Stomach (tissue), 9 donors: ENCODE measurements around the gene TSPAN11. TPM values are rescaled to one million over a fixed set of nuclear protein-coding genes. Genes with fewer than 3 reads are reported as not detected.

Source experiments
- DNase-seq, 2 donors: peaks; one replicate each; pipeline versions ENCODE4 v3.0.0 to v3.0.0-alpha.2; 2013 to 2019
- H3K27ac ChIP-seq, 5 donors: fragments of 200-600 bp in 4 of 5; sonication (generic) in 4 of 5; one replicate each; pipeline ENCODE4 v1.5.1; 2013 to 2019; ENCODE audit warnings: mild to moderate bottlenecking in 1 of 5, moderate library complexity in 1 of 5
- H3K27me3 ChIP-seq, 3 donors: fragments of 200-600 bp; sonication (generic); one replicate each; pipeline ENCODE4 v1.5.1; 2017 to 2019; ENCODE audit warnings: mixed run types in 1 of 3
- H3K36me3 ChIP-seq, 4 donors: fragments of 200-600 bp; sonication (generic); 1 replicate in 3 of 4; 2 replicates in 1 of 4; pipeline ENCODE4 v1.5.1; 2016 to 2019
- H3K4me1 ChIP-seq, 4 donors: fragments of 200-600 bp; sonication (generic); one replicate each; pipeline ENCODE4 v1.5.1; 2016 to 2019
- H3K4me3 ChIP-seq, 4 donors: fragments of 200-600 bp; sonication (generic) in 3 of 4; one replicate each; pipeline ENCODE4 v1.5.1; 2016 to 2019; ENCODE audit warnings: mild to moderate bottlenecking in 1 of 4
- H3K9me3 ChIP-seq, 4 donors: fragments of 200-600 bp; sonication (generic); one replicate each; pipeline ENCODE4 v1.5.1; 2016 to 2019
- EP300 ChIP-seq: sonication (generic); formaldehyde crosslinking; IDR thresholded peaks from one replicate; pipeline ENCODE4 v1.6.1; 2017; ENCODE audit warnings: antibody characterized with exemption
- POLR2A ChIP-seq, 4 donors: fragments of 450-650 bp; IDR thresholded peaks; one replicate each; pipeline ENCODE4 v1.6.1; 2016; ENCODE audit warnings: antibody characterized with exemption in 4 of 4, control low read depth in 2 of 4, mild to moderate bottlenecking in 1 of 4, moderate library complexity in 1 of 4
- POLR2AphosphoS5 ChIP-seq, 3 donors: sonication (generic); formaldehyde crosslinking; IDR thresholded peaks; one replicate each; pipeline ENCODE4 v1.6.1; 2016; ENCODE audit warnings: antibody characterized with exemption in 3 of 3
- whole genome bisulfite sequencing, 5 donors: extraction: QIAGEN DNeasy Blood & Tissue Kit in 3 of 5; methylation state at CpG; one replicate each; pipeline versions ENCODE4 v1.1.5 to v1.1.7; 2013 to 2018; 5-methylcytosine and 5-hydroxymethylcytosine counted together
- intact Hi-C: fragments of 100-400 bp; cut with DNase I; formaldehyde crosslinking; loops from one replicate; pipeline ENCODE4 v1.15.1; 2023; ENCODE audit warnings: low total_unique reads
- polyA plus RNA-seq, 3 donors: library from polyadenylated mRNA; stranded (reverse); fragments of 200-250 nt; gene quantifications; one replicate each; pipeline ENCODE4 v1.2.3, GENCODE V29; 2013
- total RNA-seq, 5 donors: library from RNA; depleted of rRNA; stranded (reverse); fragments of >200 nt; gene quantifications; one replicate each; pipeline versions ENCODE4 v1.1.0 to v1.2.3, GENCODE V29; 2014 to 2016
- TF ChIP-seq, protein P1 (sequence below), 7 experiments: fragments of 450-650 bp in 4 of 7; fragments of 200-600 bp in 3 of 7; sonication (generic) in 3 of 7; IDR thresholded peaks; one replicate each; pipeline ENCODE4 v1.5.1; 2016 to 2019; ENCODE audit warnings: antibody characterized with exemption in 7 of 7, control low read depth in 2 of 7, mild to moderate bottlenecking in 1 of 7
- donor health status: healthy with polysubstance abuse.
- donor health status: Bipolar disorder and iron deficiency.
- donor health status: healthy.

Gene TSPAN11
- total and polyA plus RNA-seq, 8 donors: under 0.01 to 5.5 (median 1.3) TPM

DNA sequence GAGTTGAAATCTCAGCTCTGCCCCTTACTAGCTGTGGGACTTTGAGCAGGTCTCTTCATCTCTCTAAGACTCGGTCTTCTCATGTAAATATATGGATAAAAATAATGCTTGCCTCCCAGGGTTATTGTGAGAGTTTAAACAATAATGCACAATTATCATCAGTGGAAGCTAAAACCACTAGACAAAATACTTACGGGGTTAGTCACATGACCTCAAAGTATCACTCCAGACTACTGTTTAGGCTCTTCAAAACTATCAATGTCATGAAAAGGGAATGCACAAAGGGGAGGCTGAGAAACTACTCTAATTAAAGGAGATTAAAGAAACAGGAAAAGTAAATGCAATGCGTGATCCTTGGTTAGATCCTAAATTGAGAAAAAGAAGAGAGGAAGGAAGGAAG is 24.5 kb upstream of the TSPAN11 start:
- Histone ChIP-seq H3K9me3 (no peaks in the 10 kb centered on the region), H3K36me3 (no peaks in the 10 kb centered on the region), H3K27me3 (peaks cover 0 to 5% (median 0%) of the 10 kb centered on the region in 3 donors), H3K4me1 (no peaks in the 10 kb centered on the region), H3K4me3 (no peak overlapping the region), H3K27ac (no peak overlapping the region)
- intact Hi-C loops: no loop called here
- no peak for DNase-seq
- WGBS, 5 donors: 57 to 68% (median 65%) methylated on average over 3 of the region's 3 CpGs
- TF ChIP-seq POLR2AphosphoS5 (IDR thresholded peaks at IDR 0.05): no peak
- TF ChIP-seq POLR2A (IDR thresholded peaks at IDR 0.05): no peak
- TF ChIP-seq, protein P1, sequence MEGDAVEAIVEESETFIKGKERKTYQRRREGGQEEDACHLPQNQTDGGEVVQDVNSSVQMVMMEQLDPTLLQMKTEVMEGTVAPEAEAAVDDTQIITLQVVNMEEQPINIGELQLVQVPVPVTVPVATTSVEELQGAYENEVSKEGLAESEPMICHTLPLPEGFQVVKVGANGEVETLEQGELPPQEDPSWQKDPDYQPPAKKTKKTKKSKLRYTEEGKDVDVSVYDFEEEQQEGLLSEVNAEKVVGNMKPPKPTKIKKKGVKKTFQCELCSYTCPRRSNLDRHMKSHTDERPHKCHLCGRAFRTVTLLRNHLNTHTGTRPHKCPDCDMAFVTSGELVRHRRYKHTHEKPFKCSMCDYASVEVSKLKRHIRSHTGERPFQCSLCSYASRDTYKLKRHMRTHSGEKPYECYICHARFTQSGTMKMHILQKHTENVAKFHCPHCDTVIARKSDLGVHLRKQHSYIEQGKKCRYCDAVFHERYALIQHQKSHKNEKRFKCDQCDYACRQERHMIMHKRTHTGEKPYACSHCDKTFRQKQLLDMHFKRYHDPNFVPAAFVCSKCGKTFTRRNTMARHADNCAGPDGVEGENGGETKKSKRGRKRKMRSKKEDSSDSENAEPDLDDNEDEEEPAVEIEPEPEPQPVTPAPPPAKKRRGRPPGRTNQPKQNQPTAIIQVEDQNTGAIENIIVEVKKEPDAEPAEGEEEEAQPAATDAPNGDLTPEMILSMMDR (IDR thresholded peaks at IDR 0.05): no peak
- TF ChIP-seq EP300: no peak

DNA sequence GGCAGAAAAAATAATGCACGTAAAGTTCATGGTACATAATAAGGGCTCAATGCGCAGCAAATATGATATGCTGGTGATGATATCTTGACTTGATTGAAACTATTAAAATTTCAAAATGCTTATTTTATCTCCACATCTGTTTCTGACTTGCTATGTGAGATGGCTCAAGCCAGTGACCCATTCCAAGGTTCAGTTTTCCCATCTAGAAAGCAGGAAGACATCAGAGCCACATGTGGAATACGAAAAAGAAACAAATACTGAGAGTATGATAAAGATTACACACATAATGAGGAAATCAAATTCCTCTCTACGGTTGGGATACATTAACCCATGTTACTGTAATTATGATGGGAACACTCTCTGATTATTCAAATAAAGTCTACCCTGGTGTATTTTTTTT is 24.0 kb upstream of the TSPAN11 start:
- peaks cover 0 to 5% (median 0%) of the 10 kb centered on the region in 3 donors for H3K27me3 ChIP-seq
- 46 to 78% (median 61%) methylated on average over 4 of the region's 4 CpGs for WGBS, 5 donors

GRCh38 chr12:30905463-30906009 is 21.0 kb upstream of the TSPAN11 start:
- no peak for DNase-seq
- H3K4me3 ChIP-seq: no peak overlapping the region
- no peaks in the 10 kb centered on the region for H3K9me3 ChIP-seq
- TF ChIP-seq POLR2AphosphoS5 (IDR thresholded peaks at IDR 0.05): no peak
- intact Hi-C loops: no loop called here
- WGBS, 5 donors: 66 to 79% (median 74%) methylated on average over 6 of the region's 6 CpGs
- H3K27me3 ChIP-seq: no peaks in the 10 kb centered on the region
- H3K4me1 ChIP-seq: peaks cover 0 to 19% (median 0%) of the 10 kb centered on the region in 4 donors
- H3K36me3 ChIP-seq: no peaks in the 10 kb centered on the region
- H3K27ac ChIP-seq: no peak overlapping the region

More for the DNA sequence above, 24.0 kb upstream of the TSPAN11 start:
- no peak overlapping the region for H3K27ac ChIP-seq
- DNase-seq: no peak
- no peak overlapping the region for H3K4me3 ChIP-seq
- no peaks in the 10 kb centered on the region for H3K36me3 ChIP-seq
- TF ChIP-seq POLR2A (IDR thresholded peaks at IDR 0.05) (no peak), EP300 (no peak), POLR2AphosphoS5 (IDR thresholded peaks at IDR 0.05) (no peak)
- TF ChIP-seq, protein P1 (IDR thresholded peaks at IDR 0.05): no peak
- H3K9me3 ChIP-seq: no peaks in the 10 kb centered on the region
- no peaks in the 10 kb centered on the region for H3K4me1 ChIP-seq
- intact Hi-C loops: no loop called here

GRCh38 chr12:30908076-30908721 is 18.3 kb upstream of the TSPAN11 start:
- H3K9me3 ChIP-seq: no peaks in the 10 kb centered on the region
- H3K27me3 ChIP-seq: no peaks in the 10 kb centered on the region
- no peak overlapping the region for H3K27ac ChIP-seq
- TF ChIP-seq EP300 (no peak), POLR2AphosphoS5 (IDR thresholded peaks at IDR 0.05) (no peak), POLR2A (IDR thresholded peaks at IDR 0.05) (no peak)
- TF ChIP-seq, protein P1 (IDR thresholded peaks at IDR 0.05): no peak
- intact Hi-C loops: no loop called here
- peaks cover 0 to 19% (median 0%) of the 10 kb centered on the region in 4 donors for H3K4me1 ChIP-seq
- no peaks in the 10 kb centered on the region for H3K36me3 ChIP-seq
- WGBS, 5 donors: 73 to 86% (median 84%) methylated on average over 4 of the region's 4 CpGs
- H3K4me3 ChIP-seq: no peak overlapping the region
- DNase-seq: no peak
